ENCODE results near the gene SH3BGRL.

GRCh38 chrX:81174286-81174685 is 27.6 kb upstream of the SH3BGRL start:
- peak; percentile 6; the same call in 1 of the 2 replicates for TF ChIP-seq CTCF (IDR thresholded peaks at IDR 0.05)
- no peak for TF ChIP-seq REST (IDR thresholded peaks at IDR 0.05; ENCODE audit: insufficient read depth in 1 of 2, low read depth in 2 of 2, low read length in 1 of 2)
- TF ChIP-seq POLR2AphosphoS5 (IDR thresholded peaks at IDR 0.05; ENCODE audit: low read depth, low read length) = no peak

All from Panc1 (cell line).